HCT116 (cell line): ENCODE data around the gene MGAT4A. TPM values are rescaled to one million over a fixed set of nuclear protein-coding genes. Genes with fewer than 3 reads are reported as not detected.

Source experiments
- ATAC-seq: fragments of 200-7000 bp; cut with Tn5 transposase; 2 replicates; pipeline ENCODE4 v1.9.1; 2020; ENCODE audit warnings: mild to moderate bottlenecking, moderate library complexity
- BruUV-seq: library from RNA; stranded (reverse); fragments of 400-500 nt; replicated peaks from 2 replicates; lab custom pipeline; 2021; lab: Mats Ljungman, UMichigan
- CTCF ChIA-PET: fragments of 300-600 bp; sonication (Branson Sonifier 250); formaldehyde crosslinking; loops from one replicate; lab custom pipeline; 2021; ENCODE audit warnings: antibody characterized with exemption; lab: Charles Lee
- POLR2A ChIA-PET: fragments of 300-600, 350-600 bp; sonication (Branson Sonifier 250); formaldehyde crosslinking; loops from one replicate; lab custom pipeline; 2021; ENCODE audit warnings: antibody characterized with exemption; lab: Charles Lee
- RAD21 ChIA-PET, 2 experiments: fragments of 300-600 bp; sonication (Branson Sonifier 250); formaldehyde crosslinking; loops; one replicate each; lab custom pipeline; 2023; ENCODE audit warnings: low total read pairs in 2 of 2; ENCODE audit not compliant: uncharacterized antibody in 2 of 2, unreplicated experiment in 2 of 2, low non-redundant PET in 1 of 2; lab: Charles Lee
- DNase-seq: peaks from one replicate; pipeline ENCODE4 v3.0.0-alpha.2; 2010; ENCODE audit warnings: low read depth, low spot score
- H2AFZ ChIP-seq: fragments of 200-600 bp; shearing (Covaris generic), sonication (generic); 2 replicates; pipeline ENCODE4 v1.6.1; 2017; ENCODE audit warnings: low read depth, mixed run types, mixed read lengths, antibody characterized with exemption, low read length; ENCODE audit not compliant: poor library complexity, severe bottlenecking
- H3K27ac ChIP-seq: 2 replicates; pipeline ENCODE4 v1.5.1; 2012; ENCODE audit warnings: low read depth, low read length
- H3K27me3 ChIP-seq: fragments of 200-600 bp; sonication (generic); 2 replicates; pipeline ENCODE4 v1.6.1; 2016; ENCODE audit warnings: mixed run types, low read length, mixed read lengths; ENCODE audit not compliant: insufficient read depth
- H3K36me3 ChIP-seq, 2 experiments: fragments of 200-500 bp in 1 of 2; fragments of 200-600 bp in 1 of 2; sonication (Bioruptor generic) in 1 of 2; sonication (generic) in 1 of 2; 2 replicates each; pipeline versions ENCODE4 v1.5.1 to v1.6.1; 2014 to 2016; ENCODE audit warnings: low read length in 2 of 2, inconsistent platforms in 1 of 2, mixed read lengths in 1 of 2, mixed run types in 1 of 2; ENCODE audit not compliant: insufficient read depth in 2 of 2, control insufficient read depth in 1 of 2
- H3K4me1 ChIP-seq, 2 experiments: fragments of 200-600 bp in 1 of 2; sonication (generic) in 1 of 2; 2 replicates each; pipeline versions ENCODE4 v1.5.1 to v1.6.1; 2012 to 2017; ENCODE audit warnings: low read length in 2 of 2, inconsistent platforms in 1 of 2, mild to moderate bottlenecking in 1 of 2, mixed read lengths in 1 of 2, mixed run types in 1 of 2, moderate library complexity in 1 of 2; ENCODE audit not compliant: insufficient read depth in 2 of 2, control insufficient read depth in 1 of 2
- H3K4me2 ChIP-seq: fragments of 200-600 bp; sonication (generic); 2 replicates; pipeline ENCODE4 v1.6.1; 2017; ENCODE audit warnings: mixed run types, low read length, mixed read lengths
- H3K4me3 ChIP-seq, 2 experiments: fragments of 200-600 bp in 1 of 2; sonication (generic) in 1 of 2; replicated peaks in 1 of 2; 2 replicates each; pipeline ENCODE4 v1.5.1; 2011 to 2016; ENCODE audit warnings: low read length in 2 of 2, control low read depth in 1 of 2, low read depth in 1 of 2, mild to moderate bottlenecking in 1 of 2, mixed read lengths in 1 of 2, mixed run types in 1 of 2
- H3K79me2 ChIP-seq: fragments of 200-600 bp; sonication (generic); 2 replicates; pipeline ENCODE4 v1.6.1; 2017; ENCODE audit warnings: mild to moderate bottlenecking, mixed run types, low read length, moderate library complexity, mixed read lengths; ENCODE audit not compliant: insufficient read depth
- H3K9ac ChIP-seq: fragments of 200-600 bp; sonication (generic); 2 replicates; pipeline ENCODE4 v1.6.1; 2016; ENCODE audit warnings: low read length, mixed read lengths
- H3K9me2 ChIP-seq: fragments of 200-600 bp; sonication (generic), shearing (Covaris generic); 2 replicates; pipeline ENCODE4 v1.6.1; 2017; ENCODE audit warnings: mixed run types, mild to moderate bottlenecking, moderate library complexity; ENCODE audit not compliant: insufficient read depth
- H3K9me3 ChIP-seq, 2 experiments: fragments of 200-500 bp in 1 of 2; fragments of 200-600 bp in 1 of 2; sonication (Bioruptor generic) in 1 of 2; sonication (generic) in 1 of 2; 2 replicates each; pipeline ENCODE4 v1.6.1; 2014 to 2017; ENCODE audit warnings: low read length in 2 of 2, mixed read lengths in 2 of 2, inconsistent platforms in 1 of 2, low read depth in 1 of 2, mild to moderate bottlenecking in 1 of 2, mixed run types in 1 of 2, moderate library complexity in 1 of 2; ENCODE audit not compliant: control insufficient read depth in 1 of 2, insufficient read depth in 1 of 2
- H4K20me1 ChIP-seq: fragments of 200-600 bp; sonication (generic), shearing (Covaris generic); 2 replicates; pipeline ENCODE4 v1.6.1; 2017; ENCODE audit warnings: mixed run types, mild to moderate bottlenecking, moderate library complexity; ENCODE audit not compliant: insufficient read depth
- CBX3 ChIP-seq: IDR thresholded peaks from 2 replicates; pipeline ENCODE4 v1.6.1; 2012; ENCODE audit warnings: low read depth
- CEBPB ChIP-seq: IDR thresholded peaks from 2 replicates; pipeline ENCODE4 v1.6.1; 2012; ENCODE audit warnings: low read depth
- EGR1 ChIP-seq: IDR thresholded peaks from 2 replicates; pipeline ENCODE4 v1.6.1; 2012; ENCODE audit warnings: low read depth
- EZH2 ChIP-seq: fragments of 200-600 bp; sonication (generic); IDR thresholded peaks from 2 replicates; pipeline ENCODE4 v1.6.1; 2017; ENCODE audit warnings: antibody characterized with exemption, mixed run types
- EZH2phosphoT487 ChIP-seq: fragments of 200-600 bp; IDR thresholded peaks from 2 replicates; pipeline ENCODE4 v1.6.1; 2018; ENCODE audit warnings: antibody characterized with exemption, borderline replicate concordance
- JUND ChIP-seq: IDR thresholded peaks from 2 replicates; pipeline ENCODE4 v1.6.1; 2012
- POLR2A ChIP-seq: IDR thresholded peaks from 2 replicates; pipeline ENCODE4 v1.7.0; 2011; ENCODE audit warnings: borderline replicate concordance; ENCODE audit not compliant: insufficient read depth, insufficient read length; ENCODE audit errors: extremely low read depth
- POLR2AphosphoS5 ChIP-seq: IDR thresholded peaks from 2 replicates; pipeline ENCODE4 v1.6.1; 2011; ENCODE audit warnings: mild to moderate bottlenecking, low read depth, low read length, moderate library complexity
- REST ChIP-seq: IDR thresholded peaks from 2 replicates; pipeline ENCODE4 v1.6.1; 2012; ENCODE audit warnings: low read depth
- SIN3A ChIP-seq: IDR thresholded peaks from 2 replicates; pipeline ENCODE4 v1.6.1; 2012; ENCODE audit warnings: low read depth
- SP1 ChIP-seq: IDR thresholded peaks from 2 replicates; pipeline ENCODE4 v1.6.1; 2012; ENCODE audit warnings: low read depth
- SRF ChIP-seq: IDR thresholded peaks from 2 replicates; pipeline ENCODE4 v1.6.1; 2012; ENCODE audit warnings: low read depth
- TCF7L2 ChIP-seq: IDR thresholded peaks from 2 replicates; pipeline ENCODE4 v1.7.0; 2011; ENCODE audit warnings: borderline replicate concordance, inconsistent platforms; ENCODE audit not compliant: insufficient read depth, insufficient read length; ENCODE audit errors: extremely low read depth
- YY1 ChIP-seq: IDR thresholded peaks from 2 replicates; pipeline ENCODE4 v1.6.1; 2011; ENCODE audit warnings: low read length, low read depth, moderate library complexity, mild to moderate bottlenecking; ENCODE audit not compliant: insufficient replicate concordance; ENCODE audit errors: extremely low read depth
- ZBTB33 ChIP-seq: IDR thresholded peaks from 2 replicates; pipeline ENCODE4 v1.6.1; 2011; ENCODE audit warnings: mild to moderate bottlenecking, low read length, moderate library complexity; ENCODE audit not compliant: insufficient replicate concordance; ENCODE audit errors: extremely low read depth
- ZFX ChIP-seq: fragments of 450-650 bp; IDR thresholded peaks from 2 replicates; pipeline ENCODE4 v1.6.1; 2017
- ZNF274 ChIP-seq: fragments of 200-500 bp; sonication (Bioruptor generic); IDR thresholded peaks from 2 replicates; pipeline ENCODE4 v1.6.1; 2014; ENCODE audit warnings: mild to moderate bottlenecking, low read depth, low read length, inconsistent platforms
- intact Hi-C: fragments of 100-400 bp; cut with micrococcal nuclease; formaldehyde crosslinking; loops from 2 replicates; pipeline ENCODE4 v1.10.0; 2022
- total RNA-seq: library from RNA; stranded (reverse); gene quantifications from one replicate; pipeline ENCODE4 v1.2.1, GENCODE V29; 2021; ENCODE audit not compliant: unreplicated experiment
- TF ChIP-seq, protein P1 (sequence below), 3 experiments: fragments of 200-600 bp in 1 of 3; sonication (generic) in 1 of 3; IDR thresholded peaks in 2 of 3; conservative IDR thresholded peaks in 1 of 3; 2 replicates each; pipeline ENCODE4 v1.5.1; 2012 to 2017; ENCODE audit warnings: low read depth in 2 of 3, low read length in 2 of 3, antibody characterized with exemption in 1 of 3, borderline replicate concordance in 1 of 3, control low read depth in 1 of 3, mild to moderate bottlenecking in 1 of 3, mixed read lengths in 1 of 3, mixed run types in 1 of 3, moderate library complexity in 1 of 3; ENCODE audit not compliant: insufficient read depth in 1 of 3

Gene MGAT4A
- total RNA-seq, 1 experiment from 2014 or later = 10.2 TPM

GRCh38 chr2:98702127-98702802 lies 28.7 kb downstream of the MGAT4A start:
- H2AFZ ChIP-seq = no peak overlapping the region
- no peak overlapping the region for H3K9ac ChIP-seq
- H3K4me1 ChIP-seq = no peaks in the 10 kb centered on the region
- H3K9me3 ChIP-seq = no peaks in the 10 kb centered on the region
- no peak for DNase-seq
- no peaks in the 10 kb centered on the region for H3K9me2 ChIP-seq
- no peak overlapping the region for H3K4me3 ChIP-seq
- H3K4me2 ChIP-seq = no peak overlapping the region
- no peaks in the 10 kb centered on the region for H3K79me2 ChIP-seq
- no TSS peak for BruUV-seq
- intact Hi-C loops = no loop called here
- ATAC-seq = no peak
- CTCF ChIA-PET = no interaction called here
- no peaks in the 10 kb centered on the region for H3K27me3 ChIP-seq
- H3K36me3 ChIP-seq = no peaks in the 10 kb centered on the region
- POLR2A ChIA-PET = no interaction called here
- no peaks in the 10 kb centered on the region for H4K20me1 ChIP-seq
- H3K27ac ChIP-seq = no peak overlapping the region
- RAD21 ChIA-PET = no interaction called here
- TF ChIP-seq POLR2AphosphoS5 (no peak), JUND (no peak), REST (no peak), EZH2phosphoT487 (no peak), CBX3 (no peak), SIN3A (no peak), ZFX (no peak), EGR1 (no peak), SRF (no peak), ZBTB33 (no peak), ZNF274 (no peak), TCF7L2 (no peak), POLR2A (no peak), EZH2 (no peak), SP1 (no peak), CEBPB (no peak), YY1 (no peak)
- TF ChIP-seq, protein P1, sequence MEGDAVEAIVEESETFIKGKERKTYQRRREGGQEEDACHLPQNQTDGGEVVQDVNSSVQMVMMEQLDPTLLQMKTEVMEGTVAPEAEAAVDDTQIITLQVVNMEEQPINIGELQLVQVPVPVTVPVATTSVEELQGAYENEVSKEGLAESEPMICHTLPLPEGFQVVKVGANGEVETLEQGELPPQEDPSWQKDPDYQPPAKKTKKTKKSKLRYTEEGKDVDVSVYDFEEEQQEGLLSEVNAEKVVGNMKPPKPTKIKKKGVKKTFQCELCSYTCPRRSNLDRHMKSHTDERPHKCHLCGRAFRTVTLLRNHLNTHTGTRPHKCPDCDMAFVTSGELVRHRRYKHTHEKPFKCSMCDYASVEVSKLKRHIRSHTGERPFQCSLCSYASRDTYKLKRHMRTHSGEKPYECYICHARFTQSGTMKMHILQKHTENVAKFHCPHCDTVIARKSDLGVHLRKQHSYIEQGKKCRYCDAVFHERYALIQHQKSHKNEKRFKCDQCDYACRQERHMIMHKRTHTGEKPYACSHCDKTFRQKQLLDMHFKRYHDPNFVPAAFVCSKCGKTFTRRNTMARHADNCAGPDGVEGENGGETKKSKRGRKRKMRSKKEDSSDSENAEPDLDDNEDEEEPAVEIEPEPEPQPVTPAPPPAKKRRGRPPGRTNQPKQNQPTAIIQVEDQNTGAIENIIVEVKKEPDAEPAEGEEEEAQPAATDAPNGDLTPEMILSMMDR (IDR thresholded peaks at IDR 0.05 in 2 of 3, conservative IDR thresholded peaks at IDR 0.05 in 1 of 3; ENCODE audit: borderline replicate concordance in 1 of 3, insufficient read depth in 1 of 3, low read depth in 2 of 3, low read length in 2 of 3) = no peak
